BE2C (cell line): ENCODE data around the gene SIPA1L3.

Experiments
- DNase-seq: peaks from one replicate; pipeline ENCODE4 v3.0.0-alpha.2; 2020
- H3K27me3 ChIP-seq: fragments of 250-450 bp; sonication (Bioruptor Pico); 2 replicates; pipeline ENCODE4 v1.5.1; 2020; ENCODE audit warnings: mild to moderate bottlenecking
- H3K36me3 ChIP-seq: fragments of 250-450 bp; sonication (Bioruptor Pico); 2 replicates; pipeline ENCODE4 v1.5.1; 2020; ENCODE audit warnings: mild to moderate bottlenecking
- H3K4me1 ChIP-seq: fragments of 250-450 bp; sonication (Bioruptor Pico); 2 replicates; pipeline ENCODE4 v1.5.1; 2020
- H3K4me3 ChIP-seq: 2 replicates; pipeline ENCODE4 v1.5.1; 2011; ENCODE audit warnings: low read depth, low read length
- H3K9me3 ChIP-seq: fragments of 250-450 bp; sonication (Bioruptor Pico); 2 replicates; pipeline ENCODE4 v1.5.1; 2020
- TF ChIP-seq, protein P1 (sequence below): IDR thresholded peaks from 2 replicates; pipeline ENCODE4 v1.5.1; 2012; ENCODE audit warnings: mild to moderate bottlenecking, low read depth, low read length

The SIPA1L3 gene

GRCh38 chr19:38151242-38151641, 244.2 kb downstream of the SIPA1L3 start:
- TF ChIP-seq, protein P1, sequence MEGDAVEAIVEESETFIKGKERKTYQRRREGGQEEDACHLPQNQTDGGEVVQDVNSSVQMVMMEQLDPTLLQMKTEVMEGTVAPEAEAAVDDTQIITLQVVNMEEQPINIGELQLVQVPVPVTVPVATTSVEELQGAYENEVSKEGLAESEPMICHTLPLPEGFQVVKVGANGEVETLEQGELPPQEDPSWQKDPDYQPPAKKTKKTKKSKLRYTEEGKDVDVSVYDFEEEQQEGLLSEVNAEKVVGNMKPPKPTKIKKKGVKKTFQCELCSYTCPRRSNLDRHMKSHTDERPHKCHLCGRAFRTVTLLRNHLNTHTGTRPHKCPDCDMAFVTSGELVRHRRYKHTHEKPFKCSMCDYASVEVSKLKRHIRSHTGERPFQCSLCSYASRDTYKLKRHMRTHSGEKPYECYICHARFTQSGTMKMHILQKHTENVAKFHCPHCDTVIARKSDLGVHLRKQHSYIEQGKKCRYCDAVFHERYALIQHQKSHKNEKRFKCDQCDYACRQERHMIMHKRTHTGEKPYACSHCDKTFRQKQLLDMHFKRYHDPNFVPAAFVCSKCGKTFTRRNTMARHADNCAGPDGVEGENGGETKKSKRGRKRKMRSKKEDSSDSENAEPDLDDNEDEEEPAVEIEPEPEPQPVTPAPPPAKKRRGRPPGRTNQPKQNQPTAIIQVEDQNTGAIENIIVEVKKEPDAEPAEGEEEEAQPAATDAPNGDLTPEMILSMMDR, result no peak
- no peaks in the 10 kb centered on the region for H3K9me3 ChIP-seq
- no peak overlapping the region for H3K4me3 ChIP-seq
- H3K36me3 ChIP-seq, result peaks cover 3% of the 10 kb centered on the region; the same call in 1 of the 2 replicates
- peaks cover 16% of the 10 kb centered on the region for H3K4me1 ChIP-seq
- no peaks in the 10 kb centered on the region for H3K27me3 ChIP-seq
- no peak for DNase-seq

DNA sequence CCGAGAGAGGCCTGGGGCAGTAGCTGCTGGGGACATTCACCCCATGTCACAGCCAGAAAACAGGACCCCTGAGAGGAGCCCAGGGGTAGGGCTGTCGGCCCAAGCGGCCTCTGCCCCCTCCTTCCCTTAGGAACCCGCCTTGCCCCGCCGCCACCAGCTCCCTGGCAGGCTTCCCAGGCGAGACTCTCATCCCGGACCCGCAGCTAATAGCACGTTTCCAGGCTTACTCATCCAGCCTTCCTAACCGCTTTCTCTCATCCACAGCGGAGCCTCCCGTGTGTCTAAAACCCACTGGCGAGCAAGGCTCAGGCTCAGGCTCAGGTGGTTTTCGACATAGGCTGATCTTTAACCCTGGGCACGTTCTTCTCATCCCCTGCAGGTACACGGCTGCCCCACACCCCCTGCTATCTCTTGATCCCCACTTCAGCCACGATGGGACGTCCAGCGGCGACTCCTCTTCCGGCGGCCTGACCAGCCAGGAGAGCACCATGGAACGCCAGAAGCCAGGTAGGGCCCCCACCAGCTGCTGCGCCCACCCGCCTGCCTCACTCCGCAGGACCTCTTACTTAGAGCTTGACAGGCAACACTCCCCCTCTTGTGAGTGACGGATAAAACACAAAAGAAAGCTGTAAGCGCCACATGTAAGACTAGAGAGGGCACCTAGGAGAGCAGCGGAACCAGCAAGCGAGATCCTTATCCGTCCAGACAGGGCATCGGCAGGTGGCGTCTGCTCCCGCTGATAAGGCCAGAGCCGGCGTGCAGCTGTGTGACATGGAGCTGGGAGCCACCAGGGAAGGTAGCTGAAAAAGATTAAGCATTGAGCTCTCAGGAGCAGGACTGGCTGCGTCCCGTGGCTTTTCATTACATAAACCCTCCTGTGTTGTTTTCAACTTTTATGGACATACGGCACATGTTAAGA, 245.7 kb downstream of the SIPA1L3 start:
- Histone ChIP-seq H3K36me3 (peaks cover 3% of the 10 kb centered on the region; the same call in 1 of the 2 replicates), H3K9me3 (no peaks in the 10 kb centered on the region), H3K4me1 (peaks cover 16% of the 10 kb centered on the region), H3K27me3 (no peaks in the 10 kb centered on the region), H3K4me3 (peak overlapping the region; percentile 35)
- TF ChIP-seq, protein P1, result peak; percentile 23
- peak; percentile 88 for DNase-seq

DNA sequence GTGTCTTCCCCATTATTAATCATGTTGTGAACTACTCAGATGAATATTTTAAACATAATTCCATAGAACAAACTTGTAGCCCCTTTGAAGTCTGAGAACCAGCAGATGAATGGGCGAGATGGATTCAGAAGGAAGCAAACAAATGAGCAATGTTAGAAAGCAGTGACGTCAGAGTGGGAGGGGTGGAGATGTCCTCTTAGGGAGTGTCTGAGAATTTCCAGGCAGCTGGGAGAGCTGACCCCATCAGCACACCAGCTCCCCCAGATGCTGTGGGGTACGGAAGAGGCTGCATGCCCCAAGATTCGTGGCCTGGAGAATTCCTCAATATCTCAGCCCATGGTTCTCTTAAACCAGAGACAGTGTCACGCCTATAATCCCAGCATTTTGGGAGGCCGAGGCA, 248.4 kb downstream of the SIPA1L3 start:
- Histone ChIP-seq H3K36me3 (no peaks in the 10 kb centered on the region), H3K9me3 (no peaks in the 10 kb centered on the region), H3K4me3 (no peak overlapping the region), H3K4me1 (peaks cover 16% of the 10 kb centered on the region), H3K27me3 (no peaks in the 10 kb centered on the region)
- TF ChIP-seq, protein P1, result no peak
- no peak for DNase-seq

- Histone ChIP-seq H3K9me3 (peaks cover 7% of the 10 kb centered on the region), H3K36me3 (peaks cover 13% of the 10 kb centered on the region), H3K4me3 (no peak overlapping the region), H3K27me3 (no peaks in the 10 kb centered on the region), H3K4me1 (peaks cover 4% of the 10 kb centered on the region; the same call in 1 of the 2 replicates)
- DNase-seq, result no peak
- TF ChIP-seq, protein P1, result no peak
Measured at GRCh38 chr19:38158730-38159129, 251.7 kb downstream of the SIPA1L3 start.

DNA sequence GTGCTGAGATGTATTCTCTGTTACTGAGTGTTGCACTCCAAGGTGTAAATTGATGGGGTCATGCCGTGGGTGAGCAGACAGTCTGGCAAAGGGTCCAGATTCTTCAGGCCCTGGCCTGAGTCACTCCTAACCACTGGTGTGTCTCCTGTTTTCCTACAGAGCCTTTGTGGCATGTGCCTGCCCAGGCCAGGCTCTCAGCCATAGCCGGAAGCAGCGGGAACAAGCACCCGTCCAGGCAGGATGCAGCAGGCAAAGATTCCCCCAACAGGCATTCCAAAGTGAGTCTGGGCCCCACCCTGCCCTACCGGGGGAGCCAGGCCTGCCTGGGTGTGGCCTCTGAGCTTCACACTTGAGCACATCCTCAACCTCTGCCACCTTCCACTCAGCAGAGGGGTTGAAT, 255.1 kb downstream of the SIPA1L3 start:
- H3K9me3 ChIP-seq, result peaks cover 7% of the 10 kb centered on the region
- H3K4me1 ChIP-seq, result no peaks in the 10 kb centered on the region
- H3K27me3 ChIP-seq, result no peaks in the 10 kb centered on the region
- no peak overlapping the region for H3K4me3 ChIP-seq
- H3K36me3 ChIP-seq, result peaks cover 19% of the 10 kb centered on the region
- no peak for DNase-seq
- TF ChIP-seq, protein P1, result no peak

DNA sequence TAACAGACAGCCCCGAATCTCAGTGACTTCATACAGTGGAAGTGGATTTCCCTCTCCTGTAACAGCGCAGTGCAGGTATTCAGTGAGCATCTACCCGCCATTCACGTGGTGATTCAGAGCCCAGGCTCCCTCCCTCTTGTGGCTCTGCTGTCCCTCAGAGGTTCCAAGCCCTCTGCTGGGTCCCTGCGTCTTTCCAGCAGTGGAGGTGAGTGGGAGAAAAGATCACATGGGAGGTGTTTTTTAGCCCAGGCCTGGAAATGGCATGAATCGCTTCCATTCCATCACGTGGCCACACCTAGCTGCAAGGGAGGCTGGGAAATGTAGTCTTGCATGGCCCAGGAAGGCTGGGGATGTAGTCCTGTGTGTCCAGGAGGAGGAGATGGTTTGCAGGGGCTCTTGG, 255.6 kb downstream of the SIPA1L3 start:
- no peak overlapping the region for H3K4me3 ChIP-seq
- H3K36me3 ChIP-seq, result peaks cover 19% of the 10 kb centered on the region
- TF ChIP-seq, protein P1, result no peak
- H3K4me1 ChIP-seq, result no peaks in the 10 kb centered on the region
- H3K27me3 ChIP-seq, result no peaks in the 10 kb centered on the region
- DNase-seq, result no peak
- peaks cover 7% of the 10 kb centered on the region for H3K9me3 ChIP-seq
